ENCODE data around the gene USP6NL. TPM values are rescaled to one million over a fixed set of nuclear protein-coding genes. Genes with fewer than 3 reads are reported as not detected.
"Not testable (repeated sequence)": the region's sequence is repeated elsewhere in the genome, so short reads cannot be mapped to it uniquely, and the experiment has no call there.

The USP6NL gene
- total RNA-seq, 1 experiment from 2014 or later: 32.6 TPM

GRCh38 chr10:11449761-11450160 is 161.7 kb downstream of the USP6NL start:
- no peak for DNase-seq (ENCODE audit: low read depth, low spot score)
- in situ Hi-C loops (cut with HindIII; ENCODE audit: low pct_unique_long_range_greater_than_20kb, low sequenced_read_pairs): no loop called here

- no peak for DNase-seq (ENCODE audit: low read depth, low spot score)
- in situ Hi-C loops (cut with HindIII; ENCODE audit: low pct_unique_long_range_greater_than_20kb, low sequenced_read_pairs): no loop called here
Observed at GRCh38 chr10:11448545-11449244, 162.8 kb downstream of the USP6NL start.

- no peak for DNase-seq (ENCODE audit: low read depth, low spot score)
- in situ Hi-C loops (cut with HindIII; ENCODE audit: low pct_unique_long_range_greater_than_20kb, low sequenced_read_pairs): no loop called here
Observed at GRCh38 chr10:11448190-11448544, 163.3 kb downstream of the USP6NL start.

- no peak for DNase-seq (ENCODE audit: low read depth, low spot score)
- in situ Hi-C loops (cut with HindIII; ENCODE audit: low pct_unique_long_range_greater_than_20kb, low sequenced_read_pairs): no loop called here
Observed at GRCh38 chr10:11447586-11447985, 163.9 kb downstream of the USP6NL start.

GRCh38 chr10:11446864-11447263 is 164.6 kb downstream of the USP6NL start:
- in situ Hi-C loops (cut with HindIII; ENCODE audit: low pct_unique_long_range_greater_than_20kb, low sequenced_read_pairs): no loop called here
- no peak for DNase-seq (ENCODE audit: low read depth, low spot score)

- DNase-seq (ENCODE audit: low read depth, low spot score): no peak
- in situ Hi-C loops (cut with HindIII; ENCODE audit: low pct_unique_long_range_greater_than_20kb, low sequenced_read_pairs): no loop called here
Observed at GRCh38 chr10:11446133-11446532, 165.3 kb downstream of the USP6NL start.

GRCh38 chr10:11444531-11445228 is 166.8 kb downstream of the USP6NL start:
- in situ Hi-C loops (cut with HindIII; ENCODE audit: low pct_unique_long_range_greater_than_20kb, low sequenced_read_pairs): no loop called here
- DNase-seq (ENCODE audit: low read depth, low spot score): no peak

GRCh38 chr10:11444155-11444530 is 167.3 kb downstream of the USP6NL start:
- DNase-seq (ENCODE audit: low read depth, low spot score): no peak
- in situ Hi-C loops (cut with HindIII; ENCODE audit: low pct_unique_long_range_greater_than_20kb, low sequenced_read_pairs): no loop called here

GRCh38 chr10:11443468-11444154 is 167.8 kb downstream of the USP6NL start:
- in situ Hi-C loops (cut with HindIII; ENCODE audit: low pct_unique_long_range_greater_than_20kb, low sequenced_read_pairs): no loop called here
- no peak for DNase-seq (ENCODE audit: low read depth, low spot score)

- DNase-seq (ENCODE audit: low read depth, low spot score): no peak
- in situ Hi-C loops (cut with HindIII; ENCODE audit: low pct_unique_long_range_greater_than_20kb, low sequenced_read_pairs): no loop called here
Observed at GRCh38 chr10:11442001-11442773, 169.3 kb downstream of the USP6NL start.

- in situ Hi-C loops (cut with HindIII; ENCODE audit: low pct_unique_long_range_greater_than_20kb, low sequenced_read_pairs): no loop called here
- no peak for DNase-seq (ENCODE audit: low read depth, low spot score)
Observed at GRCh38 chr10:11441151-11441535, 170.3 kb downstream of the USP6NL start.

GRCh38 chr10:11440250-11441150 is 170.9 kb downstream of the USP6NL start:
- no peak for DNase-seq (ENCODE audit: low read depth, low spot score)
- in situ Hi-C loops (cut with HindIII; ENCODE audit: low pct_unique_long_range_greater_than_20kb, low sequenced_read_pairs): no loop called here

GRCh38 chr10:11439523-11440053 is 171.9 kb downstream of the USP6NL start:
- no peak for DNase-seq (ENCODE audit: low read depth, low spot score)
- in situ Hi-C loops (cut with HindIII; ENCODE audit: low pct_unique_long_range_greater_than_20kb, low sequenced_read_pairs): no loop called here

GRCh38 chr10:11437391-11438142 is 173.9 kb downstream of the USP6NL start:
- no peak for DNase-seq (ENCODE audit: low read depth, low spot score)
- in situ Hi-C loops (cut with HindIII; ENCODE audit: low pct_unique_long_range_greater_than_20kb, low sequenced_read_pairs): no loop called here

- DNase-seq (ENCODE audit: low read depth, low spot score); in situ Hi-C loops (cut with HindIII; ENCODE audit: low pct_unique_long_range_greater_than_20kb, low sequenced_read_pairs): not testable (repeated sequence)
Observed at GRCh38 chr10:11436445-11436844, 175.0 kb downstream of the USP6NL start.

GRCh38 chr10:11435581-11435981 is 175.9 kb downstream of the USP6NL start:
- in situ Hi-C loops (cut with HindIII; ENCODE audit: low pct_unique_long_range_greater_than_20kb, low sequenced_read_pairs): no loop called here
- no peak for DNase-seq (ENCODE audit: low read depth, low spot score)
